Esophagus muscularis mucosa (tissue), 4 donors: ENCODE measurements around the gene SLC2A6. TPM values are rescaled to one million over a fixed set of nuclear protein-coding genes. Genes with fewer than 3 reads are reported as not detected.

Experiments used
- DNase-seq: peaks from one replicate; pipeline ENCODE4 v3.0.0-alpha.2; 2017; ENCODE audit errors: extremely low spot score
- H3K27ac ChIP-seq, 4 donors: fragments of 200-600 bp; sonication (generic); replicated peaks in 1 of 4; 1 replicate in 3 of 4; 2 replicates in 1 of 4; pipeline ENCODE4 v1.5.1; 2016 to 2019; ENCODE audit warnings: mild to moderate bottlenecking in 1 of 4
- H3K27me3 ChIP-seq, 4 donors: fragments of 200-600 bp; sonication (generic); one replicate each; pipeline versions ENCODE4 v1.5.1 to v1.6.0; 2016 to 2019
- H3K36me3 ChIP-seq, 4 donors: fragments of 200-600 bp; sonication (generic); one replicate each; pipeline ENCODE4 v1.5.1; 2016 to 2019
- H3K4me1 ChIP-seq, 4 donors: fragments of 200-600 bp; sonication (generic); one replicate each; pipeline ENCODE4 v1.5.1; 2016 to 2019
- H3K4me3 ChIP-seq, 4 donors: fragments of 200-600 bp; sonication (generic); 1 replicate in 2 of 4; 2 replicates in 2 of 4; pipeline ENCODE4 v1.5.1; 2016 to 2019; ENCODE audit warnings: mild to moderate bottlenecking in 4 of 4, moderate library complexity in 1 of 4
- H3K9me3 ChIP-seq, 4 donors: fragments of 200-600 bp; sonication (generic); 1 replicate in 3 of 4; 2 replicates in 1 of 4; pipeline ENCODE4 v1.5.1; 2016 to 2019
- CTCF ChIP-seq, 3 experiments: fragments of 200-600 bp in 2 of 3; fragments of 450-650 bp in 1 of 3; sonication (generic) in 2 of 3; IDR thresholded peaks; one replicate each; pipeline ENCODE4 v1.5.1; 2017 to 2019; ENCODE audit warnings: antibody characterized with exemption in 3 of 3, mild to moderate bottlenecking in 2 of 3, moderate library complexity in 1 of 3
- EP300 ChIP-seq: sonication (generic); formaldehyde crosslinking; IDR thresholded peaks from one replicate; pipeline ENCODE4 v1.6.1; 2017; ENCODE audit warnings: antibody characterized with exemption
- POLR2A ChIP-seq: fragments of 450-650 bp; IDR thresholded peaks from one replicate; pipeline ENCODE4 v1.6.1; 2017; ENCODE audit warnings: antibody characterized with exemption, moderate library complexity, mild to moderate bottlenecking, low read depth
- POLR2AphosphoS5 ChIP-seq, 2 donors: sonication (generic); formaldehyde crosslinking; IDR thresholded peaks; one replicate each; pipeline ENCODE4 v1.6.1; 2017; ENCODE audit warnings: antibody characterized with exemption in 2 of 2
- WGBS: methylation state at CpG from one replicate; pipeline ENCODE4 v1.1.5; 2018; 5-methylcytosine and 5-hydroxymethylcytosine counted together
- intact Hi-C: fragments of 100-400 bp; cut with DNase I; formaldehyde crosslinking; loops from one replicate; pipeline ENCODE4 v1.15.1; 2023
- total RNA-seq, 4 donors: library from RNA; depleted of rRNA; stranded (reverse); fragments of >200 nt; gene quantifications; one replicate each; pipeline versions ENCODE4 v1.1.0 to v1.2.1, GENCODE V29; 2016

SLC2A6 gene
- total RNA-seq, 4 donors from 2014 or later: 2.9 to 8.6 (median 5.9) TPM

GRCh38 chr9:133471551-133472276, 7.2 kb downstream of the SLC2A6 start:
- peaks cover 13 to 59% (median 44%) of the 10 kb centered on the region in 4 donors for H3K36me3 ChIP-seq
- no peaks in the 10 kb centered on the region for H3K4me1 ChIP-seq
- TF ChIP-seq EP300 (no peak), CTCF (IDR thresholded peaks at IDR 0.05) (no peak)
- intact Hi-C loops: no loop called here
- H3K4me3 ChIP-seq: no peak overlapping the region
- H3K27ac ChIP-seq: no peak overlapping the region
- 87% methylated on average over 4 of the region's 27 CpGs for WGBS
- no peak for DNase-seq
- no peaks in the 10 kb centered on the region for H3K27me3 ChIP-seq
- H3K9me3 ChIP-seq: no peaks in the 10 kb centered on the region

- Histone ChIP-seq H3K27me3 (no peaks in the 10 kb centered on the region), H3K36me3 (peaks cover 13 to 57% (median 43%) of the 10 kb centered on the region in 4 donors), H3K4me1 (no peaks in the 10 kb centered on the region), H3K27ac (no peak overlapping the region), H3K4me3 (no peak overlapping the region), H3K9me3 (no peaks in the 10 kb centered on the region)
- 77% methylated on average over 7 of the region's 7 CpGs for WGBS
- no peak for TF ChIP-seq POLR2AphosphoS5 (IDR thresholded peaks at IDR 0.05)
- no peak for TF ChIP-seq POLR2A
- no peak for TF ChIP-seq CTCF (IDR thresholded peaks at IDR 0.05)
- TF ChIP-seq EP300: no peak
- no peak for DNase-seq
- intact Hi-C loops: no loop called here
Observed at GRCh38 chr9:133470988-133471387, 7.9 kb downstream of the SLC2A6 start.

GRCh38 chr9:133470427-133470924, 8.4 kb downstream of the SLC2A6 start:
- intact Hi-C loops: no loop called here
- WGBS: 86% methylated on average over 16 of the region's 16 CpGs
- Histone ChIP-seq H3K36me3 (peaks cover 15 to 60% (median 45%) of the 10 kb centered on the region in 4 donors), H3K27ac (no peak overlapping the region), H3K27me3 (no peaks in the 10 kb centered on the region), H3K4me3 (no peak overlapping the region), H3K9me3 (no peaks in the 10 kb centered on the region), H3K4me1 (no peaks in the 10 kb centered on the region)
- DNase-seq: no peak
- TF ChIP-seq CTCF (IDR thresholded peaks at IDR 0.05): no peak

- Histone ChIP-seq H3K36me3 (peaks cover 13 to 66% (median 41%) of the 10 kb centered on the region in 4 donors), H3K27ac (no peak overlapping the region), H3K27me3 (no peaks in the 10 kb centered on the region), H3K4me3 (no peak overlapping the region), H3K9me3 (no peaks in the 10 kb centered on the region), H3K4me1 (no peaks in the 10 kb centered on the region)
- intact Hi-C loops: loop anchor here (5.0 kb wide), 1 partner anchor 52 kb away; the partner anchor contains the start of gene REXO4
- TF ChIP-seq CTCF (IDR thresholded peaks at IDR 0.05) (no peak), EP300 (no peak), POLR2AphosphoS5 (IDR thresholded peaks at IDR 0.05) (no peak)
- no CpG with 5 or more reads among the region's 6 CpGs for WGBS
- no peak for DNase-seq
Observed at GRCh38 chr9:133468777-133469421, 10.0 kb downstream of the SLC2A6 start.
